Suprapubic skin (tissue), 4 donors: ENCODE data around the gene KIF3C. TPM values are rescaled to one million over a fixed set of nuclear protein-coding genes. Genes with fewer than 3 reads are reported as not detected.

Source experiments
- DNase-seq, 2 donors: peaks; one replicate each; pipeline ENCODE4 v3.0.0-alpha.2; 2019; ENCODE audit warnings: low spot score in 2 of 2
- H3K27ac ChIP-seq: fragments of 200-600 bp; sonication (generic); one replicate; pipeline ENCODE4 v1.5.1; 2019
- H3K27me3 ChIP-seq: fragments of 200-600 bp; sonication (generic); one replicate; pipeline ENCODE4 v1.5.1; 2019
- H3K36me3 ChIP-seq: fragments of 200-600 bp; sonication (generic); one replicate; pipeline ENCODE4 v1.5.1; 2019
- H3K4me1 ChIP-seq: fragments of 200-600 bp; sonication (generic); one replicate; pipeline ENCODE4 v1.5.1; 2019
- H3K4me3 ChIP-seq: fragments of 200-600 bp; sonication (generic); one replicate; pipeline ENCODE4 v1.5.1; 2019; ENCODE audit warnings: mild to moderate bottlenecking
- H3K9me3 ChIP-seq: fragments of 200-600 bp; sonication (generic); one replicate; pipeline ENCODE4 v1.5.1; 2019
- CTCF ChIP-seq, 2 donors: fragments of 200-600 bp in 1 of 2; fragments of 450-650 bp in 1 of 2; sonication (generic) in 1 of 2; IDR thresholded peaks; one replicate each; pipeline ENCODE4 v1.5.1; 2016 to 2019; ENCODE audit warnings: antibody characterized with exemption in 2 of 2, mild to moderate bottlenecking in 1 of 2, moderate library complexity in 1 of 2
- EP300 ChIP-seq: sonication (generic); formaldehyde crosslinking; IDR thresholded peaks from one replicate; pipeline ENCODE4 v1.6.1; 2017; ENCODE audit warnings: antibody characterized with exemption
- POLR2A ChIP-seq, 2 donors: fragments of 450-650 bp; IDR thresholded peaks; one replicate each; pipeline ENCODE4 v1.6.1; 2017; ENCODE audit warnings: antibody characterized with exemption in 2 of 2, mild to moderate bottlenecking in 2 of 2, moderate library complexity in 2 of 2
- POLR2AphosphoS5 ChIP-seq, 3 donors: sonication (generic); formaldehyde crosslinking; IDR thresholded peaks; one replicate each; pipeline ENCODE4 v1.6.1; 2017; ENCODE audit warnings: antibody characterized with exemption in 3 of 3
- WGBS: methylation state at CpG from one replicate; pipeline ENCODE4 v1.1.5; 2018; 5-methylcytosine and 5-hydroxymethylcytosine counted together
- total RNA-seq, 4 donors: library from RNA; depleted of rRNA; stranded (reverse); fragments of >200 nt; gene quantifications; one replicate each; pipeline ENCODE4 v1.1.0, GENCODE V29; 2016

KIF3C gene
- total RNA-seq, 4 donors from 2014 or later: 3.2 to 5.8 (median 4.7) TPM

GRCh38 chr2:26011990-26012856 is 29.9 kb upstream of the KIF3C start:
- Histone ChIP-seq H3K27me3 (no peaks in the 10 kb centered on the region), H3K27ac (peak overlapping the region; percentile 82), H3K36me3 (no peaks in the 10 kb centered on the region), H3K9me3 (no peaks in the 10 kb centered on the region), H3K4me1 (peaks cover 71% of the 10 kb centered on the region), H3K4me3 (no peak overlapping the region)
- 29% methylated on average over 14 of the region's 14 CpGs for WGBS
- TF ChIP-seq EP300: no peak
- TF ChIP-seq POLR2AphosphoS5 (IDR thresholded peaks at IDR 0.05): peak in 1 of 3 donors; percentile 45
- TF ChIP-seq POLR2A (IDR thresholded peaks at IDR 0.05): no peak
- no peak for TF ChIP-seq CTCF (IDR thresholded peaks at IDR 0.05)
- DNase-seq: peak in 1 of 2 donors; percentile 75

- WGBS: 64% methylated on average over 5 of the region's 6 CpGs
- H3K9me3 ChIP-seq: no peaks in the 10 kb centered on the region
- H3K4me1 ChIP-seq: peaks cover 69% of the 10 kb centered on the region
- no peaks in the 10 kb centered on the region for H3K27me3 ChIP-seq
- TF ChIP-seq EP300 (no peak), POLR2AphosphoS5 (IDR thresholded peaks at IDR 0.05) (no peak), CTCF (IDR thresholded peaks at IDR 0.05) (no peak), POLR2A (IDR thresholded peaks at IDR 0.05) (no peak)
- H3K27ac ChIP-seq: peak overlapping the region; percentile 82
- H3K36me3 ChIP-seq: no peaks in the 10 kb centered on the region
- H3K4me3 ChIP-seq: no peak overlapping the region
- no peak for DNase-seq
Observed at GRCh38 chr2:26011609-26011989, 29.3 kb upstream of the KIF3C start.

GRCh38 chr2:26010943-26011342 is 28.6 kb upstream of the KIF3C start:
- Histone ChIP-seq H3K9me3 (no peaks in the 10 kb centered on the region), H3K27ac (peak overlapping the region; percentile 82), H3K4me1 (peaks cover 62% of the 10 kb centered on the region), H3K4me3 (no peak overlapping the region), H3K36me3 (no peaks in the 10 kb centered on the region), H3K27me3 (no peaks in the 10 kb centered on the region)
- no peak for DNase-seq
- TF ChIP-seq EP300 (no peak), POLR2AphosphoS5 (IDR thresholded peaks at IDR 0.05) (no peak), CTCF (IDR thresholded peaks at IDR 0.05) (no peak), POLR2A (IDR thresholded peaks at IDR 0.05) (no peak)
- 75% methylated on average over 3 of the region's 3 CpGs for WGBS

GRCh38 chr2:26009567-26009963 is 27.3 kb upstream of the KIF3C start:
- no peak for DNase-seq
- WGBS: 59% methylated on average over 2 of the region's 2 CpGs
- Histone ChIP-seq H3K4me3 (no peak overlapping the region), H3K4me1 (peaks cover 62% of the 10 kb centered on the region), H3K36me3 (no peaks in the 10 kb centered on the region), H3K27ac (peak overlapping the region; percentile 82), H3K9me3 (no peaks in the 10 kb centered on the region), H3K27me3 (no peaks in the 10 kb centered on the region)
- TF ChIP-seq POLR2AphosphoS5 (IDR thresholded peaks at IDR 0.05) (no peak), POLR2A (IDR thresholded peaks at IDR 0.05) (no peak), EP300 (no peak), CTCF (IDR thresholded peaks at IDR 0.05) (no peak)

- H3K4me3 ChIP-seq: no peak overlapping the region
- no peaks in the 10 kb centered on the region for H3K9me3 ChIP-seq
- H3K36me3 ChIP-seq: no peaks in the 10 kb centered on the region
- 31% methylated on average over 2 of the region's 2 CpGs for WGBS
- TF ChIP-seq EP300 (no peak), CTCF (IDR thresholded peaks at IDR 0.05) (no peak), POLR2AphosphoS5 (IDR thresholded peaks at IDR 0.05) (peak in 2 of 3 donors; percentile 52 to 78), POLR2A (IDR thresholded peaks at IDR 0.05) (no peak)
- peak overlapping the region; percentile 82 for H3K27ac ChIP-seq
- peak in 1 of 2 donors; percentile 82 for DNase-seq
- no peaks in the 10 kb centered on the region for H3K27me3 ChIP-seq
- peaks cover 62% of the 10 kb centered on the region for H3K4me1 ChIP-seq
Observed at GRCh38 chr2:26008851-26009566, 26.7 kb upstream of the KIF3C start.
